Epidermal melanocyte (primary cell): ENCODE data around the gene C3orf70.

Experiments
- DNase-seq: peaks from one replicate; pipeline ENCODE4 v3.0.0; 2011; ENCODE audit warnings: low spot score; ENCODE audit not compliant: insufficient read length

C3orf70 gene, protein sequence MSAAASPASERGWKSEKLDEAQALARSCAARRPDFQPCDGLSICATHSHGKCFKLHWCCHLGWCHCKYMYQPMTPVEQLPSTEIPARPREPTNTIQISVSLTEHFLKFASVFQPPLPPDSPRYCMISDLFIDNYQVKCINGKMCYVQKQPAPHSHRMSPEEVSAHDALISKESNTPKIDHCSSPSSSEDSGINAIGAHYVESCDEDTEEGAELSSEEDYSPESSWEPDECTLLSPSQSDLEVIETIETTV

GRCh38 chr3:185152410-185153170 lies at the start of gene C3orf70:
TSS of gene C3orf70 (minus strand) at chr3:185153060. CDS start at chr3:185152823, 237 bp downstream.
- DNase-seq: peak; percentile 54

DNA sequence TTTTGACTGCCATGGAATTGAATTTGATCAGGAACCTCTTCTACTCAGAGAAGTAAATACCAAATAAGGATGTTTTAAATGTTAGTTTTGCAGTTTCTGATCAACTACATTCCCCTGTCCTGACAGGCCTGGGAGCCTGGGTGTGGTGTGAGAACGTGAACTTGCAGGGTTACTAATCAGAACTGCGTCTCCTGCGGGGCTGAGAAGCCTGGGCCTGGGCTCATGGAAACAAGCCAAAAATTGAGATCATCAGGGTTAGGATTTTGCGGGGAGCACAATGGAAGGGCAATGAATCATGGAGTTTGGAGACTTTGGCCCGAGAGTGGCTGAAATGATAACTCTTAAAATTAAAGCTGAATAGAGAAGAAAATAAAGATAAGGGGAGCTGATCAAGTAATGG lies 47.8 kb upstream of the C3orf70 start:
- DNase-seq: no peak

GRCh38 chr3:185199671-185200070 lies 46.8 kb upstream of the C3orf70 start:
- DNase-seq: no peak

DNA sequence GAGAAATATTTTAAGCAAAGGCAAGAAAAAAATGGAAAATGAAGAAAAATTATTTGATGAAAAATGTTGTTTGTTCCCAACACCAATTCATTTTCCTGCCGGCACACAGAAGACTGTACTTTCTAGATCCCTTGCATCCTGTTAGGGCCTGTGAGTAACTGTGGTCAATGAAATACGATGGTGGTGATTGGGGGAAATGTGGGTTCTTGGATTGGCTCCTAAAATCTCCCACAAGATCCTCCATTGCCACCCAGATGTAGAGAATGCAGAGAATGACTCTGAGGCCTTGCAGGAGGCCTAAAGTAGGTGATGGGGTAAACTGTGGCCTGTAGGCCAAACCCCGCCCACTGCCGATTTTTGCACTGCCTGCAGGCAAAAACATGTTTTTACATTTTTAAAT lies 46.3 kb upstream of the C3orf70 start:
- no peak for DNase-seq

DNA sequence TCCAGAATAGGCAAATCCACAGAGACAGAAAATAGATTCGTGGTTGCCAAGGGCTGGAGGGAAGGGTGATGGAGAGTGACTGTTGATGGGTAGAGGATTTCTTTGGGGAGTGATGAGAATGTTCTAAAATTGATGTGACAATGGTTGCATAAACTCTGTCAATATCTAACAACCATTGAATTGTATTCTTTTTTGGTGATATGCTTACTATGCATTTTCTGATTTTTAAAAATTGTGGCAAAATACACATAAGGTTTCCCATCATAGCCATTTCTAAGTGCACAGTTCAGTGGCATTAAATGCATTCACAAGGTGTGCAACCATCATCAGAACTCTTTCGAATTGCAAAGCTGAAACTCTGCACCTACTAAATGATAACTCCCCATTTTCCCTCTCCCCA lies 44.2 kb upstream of the C3orf70 start:
- DNase-seq: no peak

- no peak for DNase-seq
Observed at GRCh38 chr3:185195652-185196051, 42.8 kb upstream of the C3orf70 start.

- no peak for DNase-seq
Observed at GRCh38 chr3:185188816-185189215, 36.0 kb upstream of the C3orf70 start.

GRCh38 chr3:185187391-185187790 lies 34.5 kb upstream of the C3orf70 start:
- no peak for DNase-seq

DNA sequence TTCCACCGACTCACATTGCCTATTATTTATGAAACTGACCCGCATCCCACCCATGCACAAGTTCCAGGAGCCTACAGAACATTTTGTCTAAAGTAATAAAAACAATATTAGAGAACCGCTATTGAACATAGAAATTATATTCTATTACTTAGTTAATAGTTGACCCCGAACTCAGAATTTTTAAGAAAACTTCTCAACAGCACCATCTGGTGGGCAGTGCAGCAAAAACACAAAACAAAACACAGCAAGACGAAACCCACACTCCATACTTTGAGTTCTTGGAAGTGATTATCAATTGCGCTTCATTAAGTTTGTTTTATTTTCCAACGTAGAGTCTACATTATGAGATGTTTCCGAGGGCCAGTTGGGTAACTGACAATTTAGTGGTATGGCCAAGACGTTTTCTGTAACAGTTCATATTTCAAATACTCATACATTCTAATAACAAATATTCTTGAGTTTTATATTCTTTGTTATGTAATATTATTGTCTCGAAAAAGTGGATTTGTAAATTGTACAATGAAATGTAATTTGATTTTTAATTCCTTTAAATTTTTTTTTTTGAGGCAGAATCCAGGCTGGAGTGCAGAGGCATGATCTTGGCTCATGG lies 24.0 kb upstream of the C3orf70 start:
- DNase-seq: no peak

DNA sequence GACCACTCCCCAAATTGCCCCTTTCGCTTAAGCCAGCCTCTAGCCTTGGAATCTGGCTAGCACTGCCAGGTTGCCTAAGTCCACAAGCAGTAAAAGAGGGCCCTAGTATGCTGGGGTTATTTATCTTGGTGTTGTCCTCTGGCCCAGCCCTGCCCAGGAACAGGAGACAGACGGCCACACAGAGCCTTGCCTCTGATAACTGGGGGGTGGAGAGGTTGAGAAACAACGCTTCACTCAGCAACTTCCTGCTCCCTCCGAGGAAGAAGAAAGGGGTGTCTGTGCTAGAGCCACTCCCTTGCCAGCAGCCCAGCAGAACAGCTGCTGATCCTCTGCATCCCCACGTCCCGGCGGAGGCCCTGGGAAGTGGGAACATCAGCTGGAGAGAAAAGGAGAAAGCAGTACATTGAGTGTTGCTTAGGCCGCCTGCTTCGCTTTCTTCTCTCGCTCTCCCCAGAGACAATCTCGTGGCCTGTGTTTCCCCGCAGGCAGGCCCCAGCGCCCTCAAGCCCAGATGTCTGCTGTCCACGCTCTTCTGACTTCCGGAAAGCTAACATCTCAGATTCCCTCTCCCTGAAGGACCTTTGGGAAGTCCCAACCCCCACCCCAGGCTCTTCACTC lies 22.6 kb upstream of the C3orf70 start:
- peak; percentile 63 for DNase-seq

DNA sequence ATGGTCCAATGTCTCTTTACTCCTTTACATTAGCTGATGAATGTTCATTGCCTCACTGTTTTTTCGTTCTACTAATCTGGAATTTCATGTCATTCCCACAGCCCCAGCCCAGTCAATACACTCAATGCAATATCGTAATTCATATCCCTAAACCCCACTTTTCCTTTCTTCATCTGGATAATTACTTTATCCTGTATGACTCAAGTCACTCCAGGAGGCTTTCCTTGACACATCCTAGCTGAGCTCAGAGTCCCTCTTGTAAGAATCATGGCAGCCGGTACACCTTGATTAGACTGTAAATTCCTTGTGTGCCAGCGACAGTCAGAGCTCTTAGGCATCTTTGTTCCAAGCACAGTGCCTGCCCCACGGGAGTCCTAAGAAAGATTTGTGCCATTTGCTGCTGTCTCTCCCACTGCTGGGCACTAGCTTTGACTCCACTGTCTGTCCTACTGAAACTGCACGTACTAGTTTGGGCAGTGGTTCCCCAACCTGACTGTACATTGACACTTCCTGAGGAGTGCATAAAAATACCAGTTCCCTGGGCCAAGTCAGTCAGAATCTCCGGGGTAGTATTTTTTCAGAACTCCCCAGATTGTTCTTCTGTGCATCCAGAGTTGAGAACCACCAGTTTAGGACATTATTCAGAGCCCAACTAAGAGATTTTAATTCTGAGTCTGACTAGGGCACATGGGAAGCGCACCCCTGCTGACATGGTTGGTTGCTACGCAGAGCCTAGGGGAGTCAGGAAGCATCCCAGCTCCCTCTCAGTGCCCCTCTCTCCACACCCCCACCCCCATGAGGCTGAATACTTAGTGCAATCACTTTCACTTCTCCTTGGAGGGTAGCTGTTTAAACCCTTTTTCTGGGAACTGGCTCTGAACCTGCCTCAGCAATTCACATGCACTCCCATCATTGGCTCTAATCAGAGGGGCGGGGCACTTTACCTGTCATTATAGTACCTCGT lies 19.5 kb upstream of the C3orf70 start:
- DNase-seq: no peak

DNA sequence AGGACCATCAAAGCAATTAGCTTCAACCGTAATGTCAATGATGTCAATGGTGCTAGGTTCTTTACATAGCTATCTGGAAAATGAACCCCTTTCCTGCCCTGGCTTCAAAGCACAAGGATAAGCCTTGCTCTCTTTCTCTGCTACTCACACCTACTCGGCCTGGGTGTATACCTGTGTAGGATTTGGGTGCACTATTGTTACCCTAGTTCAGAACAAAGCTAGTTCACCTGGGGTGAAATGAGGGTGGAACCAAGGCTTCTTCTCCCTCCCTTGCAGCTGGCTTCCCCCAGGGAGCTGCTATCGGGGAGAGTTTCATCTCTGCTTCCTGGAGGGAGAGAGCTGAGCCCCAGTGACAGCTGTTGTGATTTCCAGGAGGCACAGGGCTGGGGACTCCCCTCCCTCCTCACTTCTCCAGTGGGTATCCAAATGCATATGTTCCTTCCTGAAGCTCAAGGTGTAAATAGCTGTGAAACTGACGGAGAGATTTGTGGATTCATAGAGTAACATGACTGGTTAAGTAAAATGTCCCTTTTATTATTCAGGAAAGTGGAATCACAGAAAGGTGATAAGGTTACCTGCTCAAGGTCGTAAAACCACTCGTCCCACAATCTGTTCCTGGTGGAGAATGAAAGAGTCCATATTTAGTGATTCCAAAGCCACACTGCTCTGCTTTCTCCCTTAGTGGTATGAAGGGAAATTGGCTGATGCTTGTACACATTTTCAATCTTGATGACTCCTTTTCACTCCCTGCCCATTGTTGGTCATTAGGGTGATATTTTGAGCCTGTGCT lies 11.8 kb upstream of the C3orf70 start:
- no peak for DNase-seq

- DNase-seq: no peak
Observed at GRCh38 chr3:185162634-185163033, 9.8 kb upstream of the C3orf70 start.

DNA sequence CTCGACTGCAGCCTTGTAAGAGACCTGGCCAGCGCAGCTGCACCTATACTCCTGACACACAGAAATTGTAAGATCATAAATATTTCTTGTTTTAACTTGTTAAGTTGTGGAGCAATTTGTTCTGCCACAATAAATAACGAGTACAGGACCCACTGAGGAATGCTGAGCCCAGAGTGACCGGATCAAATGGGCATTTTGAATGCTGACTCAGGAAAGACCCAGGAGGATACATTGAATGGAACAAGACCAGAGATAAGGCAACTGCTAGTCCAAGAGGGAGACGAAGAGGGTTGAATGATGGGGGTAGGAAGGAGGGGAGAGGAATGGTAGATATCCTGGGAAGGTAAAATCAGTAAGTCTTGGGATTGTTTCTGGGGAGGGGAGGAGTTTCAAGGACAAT lies 8.9 kb upstream of the C3orf70 start:
- no peak for DNase-seq

DNA sequence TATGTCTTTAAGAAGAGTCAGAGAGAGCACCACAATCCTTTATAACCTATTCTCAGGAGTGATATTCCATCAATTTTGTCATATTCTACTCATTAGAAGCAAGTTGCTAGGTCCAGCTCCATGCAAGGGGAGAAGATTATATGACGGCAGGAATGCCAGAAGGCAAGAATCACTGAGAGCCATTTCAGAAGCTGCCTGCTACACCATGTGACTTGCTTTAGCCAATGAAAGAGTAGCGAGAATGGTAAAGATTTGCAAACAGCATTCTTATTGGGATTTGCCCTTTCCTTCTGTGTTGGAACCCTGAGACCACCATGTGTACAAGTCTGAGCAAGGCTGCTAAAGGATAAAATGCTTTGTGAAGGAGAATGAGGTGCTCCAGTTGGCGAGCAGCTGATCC lies 4.5 kb upstream of the C3orf70 start:
- no peak for DNase-seq

- DNase-seq: no peak
Observed at GRCh38 chr3:185155678-185156077, 2.8 kb upstream of the C3orf70 start.

- DNase-seq: no peak
Observed at GRCh38 chr3:185153861-185154629, 1.2 kb upstream of the C3orf70 start.

DNA sequence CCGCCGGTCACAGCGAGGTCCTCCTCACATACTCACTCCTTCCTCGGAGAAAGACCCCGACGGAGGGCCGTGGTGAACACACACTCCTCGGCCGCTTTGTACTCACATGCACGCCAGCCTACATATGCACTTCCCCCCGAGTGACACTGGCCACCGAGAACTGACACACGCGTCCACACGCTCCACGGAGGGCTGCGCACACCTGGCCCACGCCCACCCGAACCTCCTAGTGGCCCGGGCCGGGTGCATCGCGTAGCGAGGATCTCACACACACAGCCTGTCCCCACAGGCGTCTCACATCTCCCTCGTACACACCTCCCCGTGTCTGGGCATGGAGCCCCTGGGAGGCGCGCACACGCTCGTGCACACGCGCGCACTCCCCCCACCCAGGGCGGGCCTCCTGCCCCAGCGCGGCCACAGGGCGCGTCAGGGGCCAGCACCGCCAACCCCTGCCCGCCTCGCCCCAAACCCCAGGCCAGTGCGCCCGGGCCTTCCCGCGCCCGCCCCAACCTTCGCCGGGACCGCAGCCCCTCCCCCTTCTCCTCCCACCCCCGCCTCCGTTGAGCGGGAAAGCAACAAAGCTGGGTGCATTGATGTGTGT lies 411 bp upstream of the C3orf70 start:
- DNase-seq: no peak

GRCh38 chr3:185151964-185152409 lies 873 bp downstream of the C3orf70 start:
- peak; percentile 53 for DNase-seq
